Measurements from ENCODE around the gene SLC35E1. TPM values are rescaled to one million over a fixed set of nuclear protein-coding genes. Genes with fewer than 3 reads are reported as not detected.

Gene SLC35E1
- total RNA-seq, 2 donors from 2014 or later = 26.6 to 30.6 TPM

DNA sequence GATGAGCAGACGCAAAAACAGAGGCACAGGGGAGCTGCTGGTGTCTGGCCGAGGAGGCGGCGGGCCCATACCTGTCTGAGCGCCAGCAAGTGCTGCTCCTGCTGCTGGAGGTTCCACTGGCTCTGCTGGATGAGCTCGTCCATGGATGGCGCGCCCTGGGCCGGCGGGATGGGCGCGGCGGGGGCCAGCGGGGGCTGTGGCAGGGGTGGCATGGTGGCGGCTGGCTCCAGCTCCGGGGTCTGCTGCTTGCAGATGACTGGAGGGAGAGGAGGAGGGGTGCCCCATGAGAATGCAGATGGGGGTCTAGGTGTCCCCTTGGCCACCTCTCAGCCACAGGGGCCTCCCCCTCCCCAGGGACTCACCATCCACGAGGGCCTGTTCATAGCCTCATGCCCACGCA, 36.8 kb downstream of the SLC35E1 start:
- Mint-ChIP-seq H3K9me3 (no peaks in the 10 kb centered on the region), H3K27me3 (ENCODE audit: insufficient read depth) (no peaks in the 10 kb centered on the region), H3K27ac (no peak overlapping the region), H3K4me3 (no peak overlapping the region), H3K36me3 (ENCODE audit: low read depth) (peaks cover 76% of the 10 kb centered on the region), H3K4me1 (no peaks in the 10 kb centered on the region)
- DNase-seq = no peak
- H3K4me1 ChIP-seq (ENCODE audit: control insufficient read depth, insufficient read depth, low read length) = no peaks in the 10 kb centered on the region
- H3K27me3 ChIP-seq (ENCODE audit: control insufficient read depth, insufficient read depth, low read length, poor library complexity, severe bottlenecking) = no peaks in the 10 kb centered on the region
- no peak for TF ChIP-seq CTCF (conservative IDR thresholded peaks at IDR 0.05)
- no peak overlapping the region for H3K27ac ChIP-seq (ENCODE audit: low read depth, low read length)
- no peak overlapping the region for H3K4me3 ChIP-seq (ENCODE audit: low read length)
- 93 to 96% methylated on average over 3 to 18 of the region's 18 CpGs for WGBS, 2 experiments (ENCODE audit: insufficient coverage in 1 of 2, insufficient read length in 1 of 2)
- H3K36me3 ChIP-seq (ENCODE audit: control insufficient read depth, insufficient read depth, low read length) = peaks cover 82% of the 10 kb centered on the region
- H3K9ac ChIP-seq (ENCODE audit: extremely low read depth, low read length, poor library complexity, severe bottlenecking) = no peak overlapping the region
- no peaks in the 10 kb centered on the region for H3K9me3 ChIP-seq (ENCODE audit: control insufficient read depth, low read length)

GRCh38 chr19:16532440-16533234, 39.6 kb downstream of the SLC35E1 start:
- Histone ChIP-seq H3K4me1 (ENCODE audit: control insufficient read depth, insufficient read depth, low read length) (no peaks in the 10 kb centered on the region), H3K4me3 (ENCODE audit: low read length) (no peak overlapping the region), H3K27ac (ENCODE audit: low read depth, low read length) (no peak overlapping the region), H3K27me3 (ENCODE audit: control insufficient read depth, insufficient read depth, low read length, poor library complexity, severe bottlenecking) (no peaks in the 10 kb centered on the region), H3K36me3 (ENCODE audit: control insufficient read depth, insufficient read depth, low read length) (peaks cover 83% of the 10 kb centered on the region), H3K9me3 (ENCODE audit: control insufficient read depth, low read length) (no peaks in the 10 kb centered on the region), H3K9ac (ENCODE audit: extremely low read depth, low read length, poor library complexity, severe bottlenecking) (no peak overlapping the region)
- no peaks in the 10 kb centered on the region for H3K9me3 Mint-ChIP-seq
- H3K36me3 Mint-ChIP-seq (ENCODE audit: low read depth) = peaks cover 80% of the 10 kb centered on the region
- H3K4me1 Mint-ChIP-seq = no peaks in the 10 kb centered on the region
- no peak overlapping the region for H3K27ac Mint-ChIP-seq
- no peak for DNase-seq
- H3K27me3 Mint-ChIP-seq (ENCODE audit: insufficient read depth) = no peaks in the 10 kb centered on the region
- no peak overlapping the region for H3K4me3 Mint-ChIP-seq
- WGBS, 2 experiments (ENCODE audit: insufficient coverage in 1 of 2, insufficient read length in 1 of 2) = 95 to 98% methylated on average over 43 to 47 of the region's 47 CpGs
- no peak for TF ChIP-seq CTCF (conservative IDR thresholded peaks at IDR 0.05)

DNA sequence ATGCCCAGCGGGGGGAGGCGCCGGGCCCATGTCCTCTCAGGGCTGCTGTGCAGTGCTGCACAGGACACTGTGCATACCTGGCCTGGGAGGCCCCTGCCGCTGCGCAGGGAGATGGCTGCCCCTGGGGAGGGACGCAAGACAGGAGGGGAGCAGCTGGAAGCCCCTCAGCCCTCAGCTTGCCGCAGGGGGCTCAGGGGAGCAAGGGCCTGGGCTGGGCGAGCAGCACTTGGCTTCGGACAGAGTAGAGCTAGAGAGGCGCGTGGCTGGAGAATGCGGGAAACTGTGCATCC, 40.9 kb downstream of the SLC35E1 start:
- H3K4me1 Mint-ChIP-seq = no peaks in the 10 kb centered on the region
- H3K9me3 ChIP-seq (ENCODE audit: control insufficient read depth, low read length) = no peaks in the 10 kb centered on the region
- no peak for TF ChIP-seq CTCF (conservative IDR thresholded peaks at IDR 0.05)
- no peaks in the 10 kb centered on the region for H3K4me1 ChIP-seq (ENCODE audit: control insufficient read depth, insufficient read depth, low read length)
- H3K4me3 ChIP-seq (ENCODE audit: low read length) = no peak overlapping the region
- H3K27me3 Mint-ChIP-seq (ENCODE audit: insufficient read depth) = no peaks in the 10 kb centered on the region
- H3K27ac Mint-ChIP-seq = no peak overlapping the region
- no peak overlapping the region for H3K4me3 Mint-ChIP-seq
- no peak overlapping the region for H3K9ac ChIP-seq (ENCODE audit: extremely low read depth, low read length, poor library complexity, severe bottlenecking)
- H3K9me3 Mint-ChIP-seq = no peaks in the 10 kb centered on the region
- no peaks in the 10 kb centered on the region for H3K27me3 ChIP-seq (ENCODE audit: control insufficient read depth, insufficient read depth, low read length, poor library complexity, severe bottlenecking)
- no peak overlapping the region for H3K27ac ChIP-seq (ENCODE audit: low read depth, low read length)
- no peak for DNase-seq
- 96 to 98% methylated on average over 8 to 12 of the region's 12 CpGs for WGBS, 2 experiments (ENCODE audit: insufficient coverage in 1 of 2, insufficient read length in 1 of 2)
- peaks cover 76% of the 10 kb centered on the region for H3K36me3 Mint-ChIP-seq (ENCODE audit: low read depth)
- peaks cover 91% of the 10 kb centered on the region for H3K36me3 ChIP-seq (ENCODE audit: control insufficient read depth, insufficient read depth, low read length)
